ENCODE data around the gene GRWD1.

GRCh38 chr19:48484247-48484893 lies 38.6 kb downstream of the GRWD1 start:
- TF ChIP-seq CTCF (IDR thresholded peaks at IDR 0.05 in 4 of 5, conservative IDR thresholded peaks at IDR 0.05 in 1 of 5) = no peak
- TF ChIP-seq POLR2A (IDR thresholded peaks at IDR 0.05) = no peak

Data from gastrocnemius medialis (tissue), 4 donors.